Measurements from ENCODE around the gene GPR180. TPM values are rescaled to one million over a fixed set of nuclear protein-coding genes. Genes with fewer than 3 reads are reported as not detected.

The GPR180 gene
- total and polyA plus RNA-seq, 2 of the 13 experiments (the other 11 are each of a cell fraction or from before 2014, with no cell fraction given): not detected

GRCh38 chr13:94595950-94596574 lies 5.6 kb upstream of the GPR180 start, which contains the start of gene TGDS (continued):
- TF ChIP-seq GATA4 (IDR thresholded peaks at IDR 0.05; ENCODE audit: borderline replicate concordance, low read depth) (peak; percentile 69; the same call in 1 of the 2 replicates), RCOR2 (CRISPR knock-in tag; IDR thresholded peaks at IDR 0.05) (0 out of 2 replicates have a peak, but pooled peaks have one; percentile 22), PHF21A (CRISPR knock-in tag; IDR thresholded peaks at IDR 0.05) (peak; percentile 67), PHF8 (CRISPR knock-in tag; IDR thresholded peaks at IDR 0.05) (peak; percentile 94), ZMYM4 (CRISPR knock-in tag; IDR thresholded peaks at IDR 0.05) (peak; percentile 93), TARDBP (CRISPR knock-in tag; IDR thresholded peaks at IDR 0.05) (peak; percentile 65; the same call in 1 of the 2 replicates), ZNF546 (CRISPR knock-in tag; conservative IDR thresholded peaks at IDR 0.05) (0 out of 2 replicates have a peak, but pooled peaks have one; percentile 29), ZNF768 (CRISPR knock-in tag; IDR thresholded peaks at IDR 0.05) (peak; percentile 23; the same call in 1 of the 2 replicates), DNMT3B (CRISPR knock-in tag; conservative IDR thresholded peaks at IDR 0.05) (0 out of 2 replicates have a peak, but pooled peaks have one; percentile 44), JDP2 (CRISPR knock-in tag; IDR thresholded peaks at IDR 0.05; ENCODE audit: borderline replicate concordance) (no peak), KLF12 (CRISPR knock-in tag; IDR thresholded peaks at IDR 0.05; ENCODE audit: borderline replicate concordance) (peak; percentile 79; the same call in 1 of the 2 replicates), CTCF (CRISPR knock-in tag; IDR thresholded peaks at IDR 0.05) (peak; percentile 34; the same call in 1 of the 2 replicates), SALL1 (CRISPR knock-in tag; IDR thresholded peaks at IDR 0.05) (peak; percentile 68), PLRG1 (conservative IDR thresholded peaks at IDR 0.05) (no peak), ZBTB46 (CRISPR knock-in tag; IDR thresholded peaks at IDR 0.05; ENCODE audit: borderline replicate concordance) (no peak), PLSCR1 (CRISPR knock-in tag; IDR thresholded peaks at IDR 0.05; ENCODE audit: borderline replicate concordance) (no peak), KDM3A (CRISPR knock-in tag; IDR thresholded peaks at IDR 0.05; ENCODE audit: low read depth) (peak; percentile 82; the same call in 1 of the 2 replicates), NONO (IDR thresholded peaks at IDR 0.05) (no peak), NONO (CRISPR knock-in tag; conservative IDR thresholded peaks at IDR 0.05) (0 out of 2 replicates have a peak, but pooled peaks have one; percentile 57), IKZF5 (CRISPR knock-in tag; IDR thresholded peaks at IDR 0.05) (peak; percentile 80), FOXC1 (CRISPR knock-in tag; IDR thresholded peaks at IDR 0.05; ENCODE audit: borderline replicate concordance) (peak; percentile 70), ZBTB20 (CRISPR knock-in tag; IDR thresholded peaks at IDR 0.05; ENCODE audit: borderline replicate concordance, low read depth) (0 out of 2 replicates have a peak, but pooled peaks have one; percentile 15), ASH2L (IDR thresholded peaks at IDR 0.05; ENCODE audit: insufficient read length, low read depth, low read length) (peak; percentile 59), ZNF331 (CRISPR knock-in tag; IDR thresholded peaks at IDR 0.05) (peak; percentile 83), PCBP2 (optimal IDR thresholded peaks at IDR 0.05; ENCODE audit: low read depth, low read length, poor library complexity, severe bottlenecking) (no peak), ELF1 (CRISPR knock-in tag; IDR thresholded peaks at IDR 0.05) (peak; percentile 90)
